GM18502 (cell line): ENCODE measurements around the gene ABLIM2.
A peak's percentile ranks its signal among the peaks of the same experiment; 100 is the strongest.

ENCODE experiments used
- ATAC-seq: cut with Tn5 transposase; IDR thresholded peaks from one replicate; pipeline ENCODE4 v1.9.1; 2021; ENCODE audit warnings: mild to moderate bottlenecking; ENCODE audit not compliant: unreplicated experiment, poor library complexity

The ABLIM2 gene

GRCh38 chr4:8177552-8177951 lies 18.9 kb upstream of the ABLIM2 start:
- no peak for ATAC-seq

- ATAC-seq: peak; percentile 73
Observed at GRCh38 chr4:8176547-8177399, 18.2 kb upstream of the ABLIM2 start.

GRCh38 chr4:8175686-8176085 lies 17.1 kb upstream of the ABLIM2 start:
- ATAC-seq: no peak

GRCh38 chr4:8174970-8175369 lies 16.4 kb upstream of the ABLIM2 start:
- ATAC-seq: no peak

- ATAC-seq: no peak
Observed at GRCh38 chr4:8173492-8174242, 15.1 kb upstream of the ABLIM2 start.

GRCh38 chr4:8171984-8172924 lies 13.6 kb upstream of the ABLIM2 start:
- peak; percentile 84 for ATAC-seq

GRCh38 chr4:8171266-8171665 lies 12.7 kb upstream of the ABLIM2 start:
- no peak for ATAC-seq

GRCh38 chr4:8170341-8170740 lies 11.7 kb upstream of the ABLIM2 start:
- ATAC-seq: no peak

- no peak for ATAC-seq
Observed at GRCh38 chr4:8169763-8170162, 11.2 kb upstream of the ABLIM2 start.

GRCh38 chr4:8168832-8169598 lies 10.4 kb upstream of the ABLIM2 start:
- no peak for ATAC-seq

GRCh38 chr4:8168232-8168631 lies 9.6 kb upstream of the ABLIM2 start:
- no peak for ATAC-seq

- no peak for ATAC-seq
Observed at GRCh38 chr4:8167815-8168214, 9.2 kb upstream of the ABLIM2 start.

GRCh38 chr4:8167291-8167690 lies 8.7 kb upstream of the ABLIM2 start:
- ATAC-seq: no peak

GRCh38 chr4:8165374-8165896 lies 6.8 kb upstream of the ABLIM2 start:
- no peak for ATAC-seq

- no peak for ATAC-seq
Observed at GRCh38 chr4:8164687-8165086, 6.1 kb upstream of the ABLIM2 start.

- ATAC-seq: no peak
Observed at GRCh38 chr4:8164194-8164565, 5.6 kb upstream of the ABLIM2 start.

GRCh38 chr4:8163436-8164193 lies 5.0 kb upstream of the ABLIM2 start:
- ATAC-seq: no peak

- no peak for ATAC-seq
Observed at GRCh38 chr4:8163026-8163425, 4.4 kb upstream of the ABLIM2 start.

- no peak for ATAC-seq
Observed at GRCh38 chr4:8162625-8163024, 4.0 kb upstream of the ABLIM2 start.
